NB4 (cell line): ENCODE results near the gene SOX9.

Source experiments
- DNase-seq: peaks from one replicate; pipeline ENCODE4 v3.0.0; 2010; ENCODE audit warnings: low read depth
- H3K4me3 ChIP-seq: one replicate; pipeline ENCODE4 v1.5.1; 2011; ENCODE audit warnings: mild to moderate bottlenecking, low read depth, low read length, moderate library complexity
- CTCF ChIP-seq: IDR thresholded peaks from one replicate; pipeline ENCODE4 v1.5.1; 2012; ENCODE audit warnings: low read depth, low read length
- MAX ChIP-seq: IDR thresholded peaks from 2 replicates; pipeline ENCODE4 v1.6.1; 2011; ENCODE audit warnings: low read depth, low read length
- MYC ChIP-seq: IDR thresholded peaks from 2 replicates; pipeline ENCODE4 v1.6.1; 2011; ENCODE audit warnings: low read depth, low read length
- POLR2A ChIP-seq: IDR thresholded peaks from 2 replicates; pipeline ENCODE4 v1.6.1; 2011; ENCODE audit warnings: mild to moderate bottlenecking; ENCODE audit not compliant: insufficient read length; ENCODE audit errors: extremely low read depth

SOX9 gene

GRCh38 chr17:72145562-72145961, 24.7 kb downstream of the SOX9 start:
- TF ChIP-seq POLR2A: no peak
- no peak overlapping the region for H3K4me3 ChIP-seq
- no peak for DNase-seq

- no peak for DNase-seq
- no peak overlapping the region for H3K4me3 ChIP-seq
- TF ChIP-seq MAX (no peak), CTCF (no peak), POLR2A (no peak), MYC (no peak)
These were observed 25.1 kb downstream of the SOX9 start for GRCh38 chr17:72145962-72146361.

- TF ChIP-seq MAX (no peak), POLR2A (no peak), CTCF (no peak), MYC (no peak)
- no peak overlapping the region for H3K4me3 ChIP-seq
- no peak for DNase-seq
These were observed 25.6 kb downstream of the SOX9 start for GRCh38 chr17:72146371-72146770.

- TF ChIP-seq POLR2A: no peak
- no peak for TF ChIP-seq MYC
- no peak for TF ChIP-seq MAX
- TF ChIP-seq CTCF: no peak
- H3K4me3 ChIP-seq: no peak overlapping the region
- no peak for DNase-seq
These were observed 30.0 kb downstream of the SOX9 start for GRCh38 chr17:72150632-72151460.

- TF ChIP-seq MYC: no peak
- DNase-seq: no peak
- H3K4me3 ChIP-seq: no peak overlapping the region
These were observed 31.0 kb downstream of the SOX9 start for GRCh38 chr17:72151565-72152386.

- no peak overlapping the region for H3K4me3 ChIP-seq
- TF ChIP-seq MAX (no peak), MYC (no peak), POLR2A (no peak), CTCF (no peak)
- no peak for DNase-seq
These were observed 31.6 kb downstream of the SOX9 start for GRCh38 chr17:72152387-72152929.
